ENCODE measurements around the gene SCYGR6. TPM values are rescaled to one million over a fixed set of nuclear protein-coding genes. Genes with fewer than 3 reads are reported as not detected.

The SCYGR6 gene, protein sequence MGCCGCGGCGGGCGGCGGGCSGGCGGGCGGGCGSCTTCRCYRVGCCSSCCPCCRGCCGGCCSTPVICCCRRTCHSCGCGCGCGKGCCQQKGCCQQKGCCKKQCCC
- not detected for total RNA-seq

- Histone ChIP-seq H3K27me3 (replicated peaks; ENCODE audit: insufficient read depth) (no peaks in the 10 kb centered on the region), H3K9me3 (no peaks in the 10 kb centered on the region), H3K36me3 (no peaks in the 10 kb centered on the region), H3K4me1 (ENCODE audit: control insufficient read depth in 1 of 2, low read depth in 2 of 2) (no peaks in the 10 kb centered on the region), H3K4me3 (no peak within 1 kb of the TSS), H3K27ac (no peak within 1 kb of the TSS)
- DNase-seq (ENCODE audit: low spot score) (no peak), ATAC-seq (ENCODE audit: insufficient number of reproducible peaks, low FRiP score, low read depth) (no peak)
- TF ChIP-seq, protein P1, sequence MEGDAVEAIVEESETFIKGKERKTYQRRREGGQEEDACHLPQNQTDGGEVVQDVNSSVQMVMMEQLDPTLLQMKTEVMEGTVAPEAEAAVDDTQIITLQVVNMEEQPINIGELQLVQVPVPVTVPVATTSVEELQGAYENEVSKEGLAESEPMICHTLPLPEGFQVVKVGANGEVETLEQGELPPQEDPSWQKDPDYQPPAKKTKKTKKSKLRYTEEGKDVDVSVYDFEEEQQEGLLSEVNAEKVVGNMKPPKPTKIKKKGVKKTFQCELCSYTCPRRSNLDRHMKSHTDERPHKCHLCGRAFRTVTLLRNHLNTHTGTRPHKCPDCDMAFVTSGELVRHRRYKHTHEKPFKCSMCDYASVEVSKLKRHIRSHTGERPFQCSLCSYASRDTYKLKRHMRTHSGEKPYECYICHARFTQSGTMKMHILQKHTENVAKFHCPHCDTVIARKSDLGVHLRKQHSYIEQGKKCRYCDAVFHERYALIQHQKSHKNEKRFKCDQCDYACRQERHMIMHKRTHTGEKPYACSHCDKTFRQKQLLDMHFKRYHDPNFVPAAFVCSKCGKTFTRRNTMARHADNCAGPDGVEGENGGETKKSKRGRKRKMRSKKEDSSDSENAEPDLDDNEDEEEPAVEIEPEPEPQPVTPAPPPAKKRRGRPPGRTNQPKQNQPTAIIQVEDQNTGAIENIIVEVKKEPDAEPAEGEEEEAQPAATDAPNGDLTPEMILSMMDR (IDR thresholded peaks at IDR 0.05), result no peak
Observed at GRCh38 chr2:227724394-227725039, at the start of gene SCYGR6. SCYGR6 (minus strand) TSS chr2:227724757; CDS start chr2:227724757, 0 bp downstream.

DNA sequence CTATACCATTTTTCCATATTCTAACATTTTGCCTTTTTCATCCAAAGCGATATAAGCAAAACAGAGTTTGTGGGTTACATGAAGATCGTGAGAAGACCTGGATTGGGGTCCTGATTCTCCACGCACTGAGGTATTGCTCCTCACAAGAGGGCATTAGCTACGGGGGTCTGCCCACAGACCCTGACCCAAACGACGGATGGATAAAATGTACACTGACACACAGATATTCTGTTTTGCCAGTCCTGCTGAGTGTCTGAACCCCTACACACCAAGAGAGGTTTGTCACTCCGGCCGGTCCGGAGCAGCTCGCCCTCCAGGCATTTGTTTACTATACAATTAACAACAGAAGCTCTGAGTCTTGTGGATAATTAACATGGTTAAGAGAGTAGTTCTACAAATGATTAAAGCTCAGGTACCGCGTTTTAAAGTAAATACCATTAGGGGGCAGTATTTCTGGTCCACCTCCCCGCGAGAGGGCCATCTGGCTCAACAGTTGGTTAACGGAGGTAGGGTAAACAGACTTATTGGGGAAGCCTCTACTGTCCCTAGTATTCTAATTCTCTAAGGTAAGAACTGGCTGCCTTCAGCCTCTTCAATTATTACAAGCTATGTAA, 49.6 kb upstream of the SCYGR6 start:
- ATAC-seq (ENCODE audit: insufficient number of reproducible peaks, low FRiP score, low read depth) (no peak), DNase-seq (ENCODE audit: low spot score) (no peak)

DNA sequence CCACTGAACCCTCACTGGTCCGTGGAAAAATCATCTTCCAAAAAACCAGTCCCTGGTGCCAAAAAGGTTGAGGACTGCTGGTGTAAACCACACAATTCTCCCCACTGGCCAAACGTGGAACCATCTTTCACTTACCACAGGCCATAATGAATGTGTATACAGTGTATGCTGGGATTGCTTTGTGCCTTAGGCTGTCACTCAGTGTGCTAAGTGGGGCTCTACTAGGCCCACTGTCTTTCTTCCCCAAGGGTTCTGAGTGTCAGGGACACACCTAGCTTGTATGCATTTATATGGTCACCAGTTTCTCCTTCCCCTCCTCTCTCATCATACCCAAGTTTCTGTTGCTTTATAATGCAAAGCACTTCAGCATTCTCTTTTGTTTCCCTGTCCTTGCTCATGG, 48.4 kb upstream of the SCYGR6 start:
- ATAC-seq (ENCODE audit: insufficient number of reproducible peaks, low FRiP score, low read depth), result no peak
- H3K9me3 ChIP-seq, result no peaks in the 10 kb centered on the region
- no peak overlapping the region for H3K27ac ChIP-seq
- no peaks in the 10 kb centered on the region for H3K36me3 ChIP-seq
- H3K27me3 ChIP-seq (replicated peaks; ENCODE audit: insufficient read depth), result no peaks in the 10 kb centered on the region
- TF ChIP-seq, protein P1 (IDR thresholded peaks at IDR 0.05), result no peak
- H3K4me1 ChIP-seq (ENCODE audit: control insufficient read depth in 1 of 2, low read depth in 2 of 2), result no peaks in the 10 kb centered on the region
- H3K4me3 ChIP-seq, result no peak overlapping the region
- no peak for DNase-seq (ENCODE audit: low spot score)

More for the DNA sequence above, 49.6 kb upstream of the SCYGR6 start:
- Histone ChIP-seq H3K27me3 (replicated peaks; ENCODE audit: insufficient read depth) (no peaks in the 10 kb centered on the region), H3K9me3 (no peaks in the 10 kb centered on the region), H3K4me1 (ENCODE audit: control insufficient read depth in 1 of 2, low read depth in 2 of 2) (no peaks in the 10 kb centered on the region), H3K4me3 (no peak overlapping the region), H3K36me3 (no peaks in the 10 kb centered on the region), H3K27ac (no peak overlapping the region)
- TF ChIP-seq, protein P1 (IDR thresholded peaks at IDR 0.05), result no peak

DNA sequence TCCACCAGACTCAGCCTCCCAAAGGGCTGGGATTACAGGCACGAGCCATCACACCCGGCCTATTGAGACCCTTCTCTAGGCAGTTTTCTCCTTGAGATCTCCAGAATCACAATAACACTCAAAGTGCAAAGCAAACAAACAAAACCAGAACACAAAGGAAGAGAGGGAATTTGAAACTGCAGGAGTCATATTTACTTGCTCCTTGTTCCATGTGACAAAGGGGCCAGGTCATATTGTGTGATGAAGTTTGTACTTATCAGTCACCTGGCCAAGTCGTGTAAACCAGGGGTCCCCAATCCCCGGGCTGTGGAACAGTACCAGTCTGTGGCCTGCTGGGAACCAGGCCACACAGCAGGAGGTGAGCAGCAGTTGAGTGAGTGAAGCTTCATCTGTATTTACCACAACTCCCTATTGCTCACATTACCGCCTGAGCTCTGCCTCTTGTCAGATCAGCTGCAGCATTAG, 47.7 kb upstream of the SCYGR6 start:
- H3K4me3 ChIP-seq, result no peak overlapping the region
- no peak overlapping the region for H3K27ac ChIP-seq
- no peaks in the 10 kb centered on the region for H3K27me3 ChIP-seq (replicated peaks; ENCODE audit: insufficient read depth)
- H3K4me1 ChIP-seq (ENCODE audit: control insufficient read depth in 1 of 2, low read depth in 2 of 2), result no peaks in the 10 kb centered on the region
- ATAC-seq (ENCODE audit: insufficient number of reproducible peaks, low FRiP score, low read depth) (no peak), DNase-seq (ENCODE audit: low spot score) (no peak)
- TF ChIP-seq, protein P1 (IDR thresholded peaks at IDR 0.05), result no peak
- no peaks in the 10 kb centered on the region for H3K36me3 ChIP-seq
- H3K9me3 ChIP-seq, result no peaks in the 10 kb centered on the region

GRCh38 chr2:227767830-227768229, 43.3 kb upstream of the SCYGR6 start:
- Histone ChIP-seq H3K27ac (no peak overlapping the region), H3K4me1 (ENCODE audit: control insufficient read depth in 1 of 2, low read depth in 2 of 2) (peaks cover 6 to 8% of the 10 kb centered on the region in 2 donors), H3K36me3 (no peaks in the 10 kb centered on the region), H3K4me3 (no peak overlapping the region), H3K9me3 (no peaks in the 10 kb centered on the region), H3K27me3 (replicated peaks; ENCODE audit: insufficient read depth) (no peaks in the 10 kb centered on the region)
- DNase-seq (ENCODE audit: low spot score) (no peak), ATAC-seq (ENCODE audit: insufficient number of reproducible peaks, low FRiP score, low read depth) (no peak)
- TF ChIP-seq, protein P1 (IDR thresholded peaks at IDR 0.05), result no peak
